ENCODE measurements around the gene CAMK2D.

DNA sequence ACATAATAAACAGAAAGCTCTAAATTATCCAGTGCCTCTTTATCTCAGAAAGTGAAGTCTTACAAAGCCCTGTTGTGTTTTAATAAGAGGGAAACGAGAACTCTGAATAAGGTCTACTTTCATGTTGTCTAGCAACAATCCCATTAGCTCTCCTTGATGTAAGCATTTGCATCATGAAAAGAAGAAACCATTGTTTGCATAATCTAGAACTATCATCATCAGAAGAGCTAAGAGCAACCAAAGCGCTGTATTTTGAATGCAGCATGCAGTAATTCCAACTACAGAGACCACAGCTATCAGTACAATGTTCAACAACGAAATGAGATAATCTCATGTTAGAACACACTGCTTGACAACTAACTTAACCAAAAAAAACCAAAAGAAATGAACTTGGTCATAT lies 257.1 kb downstream of the CAMK2D start:
- TF ChIP-seq CTCF (IDR thresholded peaks at IDR 0.05) (no peak), POLR2A (IDR thresholded peaks at IDR 0.05) (no peak)

All from thyroid gland (tissue), 4 donors.